ES-I3 (cell line): ENCODE data around the gene JAKMIP1.

ENCODE experiments used
- H3K36me3 ChIP-seq: 2 replicates; pipeline ENCODE4 v1.6.1; 2013; ENCODE audit warnings: mild to moderate bottlenecking, low read length, control low read depth, moderate library complexity; ENCODE audit not compliant: insufficient read depth
- H3K4me1 ChIP-seq: 2 replicates; pipeline ENCODE4 v1.6.1; 2013; ENCODE audit warnings: mild to moderate bottlenecking, control low read depth, low read length; ENCODE audit not compliant: insufficient read depth
- H3K9ac ChIP-seq: 2 replicates; pipeline ENCODE4 v1.6.1; 2013; ENCODE audit warnings: low read depth, mild to moderate bottlenecking, low read length, moderate library complexity
- H3K9me3 ChIP-seq: 2 replicates; pipeline ENCODE4 v1.6.1; 2013; ENCODE audit warnings: mild to moderate bottlenecking, low read length, moderate library complexity; ENCODE audit not compliant: control insufficient read depth, insufficient read depth

The JAKMIP1 gene

DNA sequence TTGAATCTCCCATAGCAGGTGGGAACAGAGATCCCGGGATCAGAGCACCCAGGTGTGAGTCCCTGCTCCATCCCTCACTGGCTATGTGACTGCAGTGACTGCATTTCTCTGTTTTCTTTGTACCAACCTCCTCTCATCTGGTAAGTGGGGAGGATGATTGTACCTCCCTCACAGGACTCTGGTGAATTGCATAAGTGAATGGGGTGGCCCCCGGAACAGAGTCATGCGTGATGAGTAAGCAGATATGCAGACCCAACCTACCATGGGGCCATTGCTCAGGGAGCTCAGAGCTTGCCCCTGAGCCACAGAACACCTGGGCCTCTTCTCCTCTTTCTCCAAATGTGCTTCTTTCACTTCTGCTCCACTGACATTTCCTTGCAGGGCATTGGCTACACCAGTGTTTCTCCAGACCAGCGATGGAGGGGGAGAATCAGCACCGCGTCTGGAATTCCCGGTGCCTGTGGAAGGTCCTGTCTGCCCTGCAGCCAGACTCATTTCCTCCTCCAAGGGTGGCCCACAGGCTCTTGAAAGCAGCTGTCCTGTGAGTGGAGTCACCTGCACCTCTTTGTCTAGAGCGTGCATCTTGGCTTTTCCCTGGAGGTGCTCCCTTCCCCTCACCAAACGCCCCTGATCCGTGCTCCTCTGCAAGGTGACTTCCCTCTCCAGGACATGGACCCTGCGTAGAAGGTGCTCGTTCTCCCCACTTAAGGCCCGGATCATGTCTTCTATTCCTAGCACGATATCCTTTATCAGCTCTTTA is 212.1 kb downstream of the JAKMIP1 start:
- H3K9ac ChIP-seq: no peak overlapping the region

DNA sequence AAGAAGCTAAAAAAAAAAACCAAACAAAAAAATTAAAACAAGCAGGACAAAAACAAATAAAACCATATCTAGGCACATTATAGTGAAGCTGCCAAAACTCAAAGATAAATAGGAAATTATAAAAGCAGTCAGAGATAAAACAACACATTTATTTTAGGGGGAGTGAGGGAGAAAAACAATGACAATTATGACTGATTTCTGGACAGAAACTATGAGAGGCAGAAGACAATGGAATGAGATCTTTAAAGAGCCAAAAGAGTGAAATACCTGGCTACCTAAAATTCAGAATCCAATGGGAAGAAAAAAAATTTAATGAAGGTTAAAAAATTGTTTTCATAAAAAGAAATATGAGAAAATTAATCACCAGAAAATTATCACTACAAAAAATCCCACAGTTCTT is 215.5 kb downstream of the JAKMIP1 start:
- Histone ChIP-seq H3K9ac (no peak overlapping the region), H3K9me3 (no peaks in the 10 kb centered on the region; the same call in 1 of the 2 replicates), H3K4me1 (no peaks in the 10 kb centered on the region), H3K36me3 (no peaks in the 10 kb centered on the region)

More for the DNA sequence above, 212.1 kb downstream of the JAKMIP1 start:
- Histone ChIP-seq H3K4me1 (no peaks in the 10 kb centered on the region), H3K36me3 (no peaks in the 10 kb centered on the region), H3K9me3 (no peaks in the 10 kb centered on the region; the same call in 1 of the 2 replicates)

DNA sequence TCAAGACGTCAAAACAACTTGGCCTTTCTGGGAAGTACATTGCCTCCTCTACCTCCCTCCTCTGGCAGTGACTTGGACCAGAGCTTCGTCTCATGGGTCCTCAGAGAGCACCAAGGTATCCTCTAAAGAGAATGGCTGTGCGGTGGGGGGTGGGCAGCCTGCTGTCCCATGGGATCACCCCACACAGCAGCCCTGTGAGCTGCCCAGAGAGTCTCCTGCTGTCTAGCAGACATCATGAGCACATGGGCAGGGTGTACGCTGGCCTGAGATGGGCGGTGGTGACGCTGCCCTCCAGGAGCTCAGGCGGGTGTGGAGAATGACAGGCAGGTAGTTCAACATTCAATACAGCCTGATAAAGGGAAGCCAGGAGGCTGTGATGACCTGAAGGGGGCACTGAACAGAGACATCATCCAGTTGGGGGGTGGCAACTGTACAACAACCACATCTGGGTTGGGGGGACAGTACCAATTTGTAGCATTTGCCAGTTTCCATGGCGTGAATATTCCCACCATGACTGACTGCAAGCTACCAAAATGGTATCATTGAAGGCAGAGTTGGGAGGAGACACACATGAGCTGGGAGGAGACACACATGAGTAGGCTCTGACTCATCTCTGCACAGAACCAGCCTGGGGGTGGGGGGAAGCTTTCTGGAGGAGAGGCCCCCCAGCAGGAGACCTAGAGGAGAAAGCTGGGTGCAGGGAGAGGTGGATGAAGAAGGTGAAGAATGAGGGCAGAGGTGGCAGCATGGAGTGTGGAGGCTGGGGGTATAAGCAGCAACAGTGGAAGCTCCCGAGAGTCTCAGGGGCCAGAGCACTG is 218.0 kb downstream of the JAKMIP1 start:
- Histone ChIP-seq H3K9me3 (no peaks in the 10 kb centered on the region; the same call in 1 of the 2 replicates), H3K4me1 (no peaks in the 10 kb centered on the region), H3K36me3 (no peaks in the 10 kb centered on the region), H3K9ac (no peak overlapping the region)

DNA sequence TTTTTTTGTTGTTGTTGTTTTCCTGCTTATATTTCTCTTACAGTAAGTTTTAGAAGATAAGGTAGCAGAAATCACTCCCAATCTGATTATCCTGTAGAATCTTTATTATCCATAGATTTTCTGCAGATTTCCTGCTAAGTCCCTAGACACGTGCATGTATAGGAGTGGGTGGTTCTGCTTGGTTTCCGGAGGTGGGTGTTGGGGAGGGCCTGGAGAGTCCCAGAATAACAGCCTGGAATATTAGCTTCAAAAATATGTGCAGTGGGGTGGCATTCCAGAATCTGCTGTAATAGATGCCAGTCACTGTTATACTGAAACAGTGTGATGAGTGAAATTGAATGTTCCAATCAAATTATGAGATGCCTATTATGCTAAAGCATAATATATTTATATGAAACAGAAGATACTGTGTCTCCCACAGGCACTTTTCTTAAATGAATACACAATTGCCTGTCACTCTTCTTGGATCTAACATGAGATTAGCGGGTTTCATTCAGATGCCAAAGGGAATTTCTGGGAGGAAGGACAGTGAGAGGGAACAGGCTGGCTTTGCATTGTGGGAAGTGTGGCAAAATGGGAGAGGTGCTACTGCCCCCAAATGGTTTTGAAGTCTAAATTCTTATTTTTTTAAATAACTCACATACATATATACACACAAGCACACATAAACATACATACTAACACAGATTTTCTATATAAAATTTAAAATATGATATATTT is 219.8 kb downstream of the JAKMIP1 start:
- no peaks in the 10 kb centered on the region for H3K4me1 ChIP-seq
- H3K36me3 ChIP-seq: no peaks in the 10 kb centered on the region
- H3K9ac ChIP-seq: no peak overlapping the region
- no peaks in the 10 kb centered on the region; the same call in 1 of the 2 replicates for H3K9me3 ChIP-seq

DNA sequence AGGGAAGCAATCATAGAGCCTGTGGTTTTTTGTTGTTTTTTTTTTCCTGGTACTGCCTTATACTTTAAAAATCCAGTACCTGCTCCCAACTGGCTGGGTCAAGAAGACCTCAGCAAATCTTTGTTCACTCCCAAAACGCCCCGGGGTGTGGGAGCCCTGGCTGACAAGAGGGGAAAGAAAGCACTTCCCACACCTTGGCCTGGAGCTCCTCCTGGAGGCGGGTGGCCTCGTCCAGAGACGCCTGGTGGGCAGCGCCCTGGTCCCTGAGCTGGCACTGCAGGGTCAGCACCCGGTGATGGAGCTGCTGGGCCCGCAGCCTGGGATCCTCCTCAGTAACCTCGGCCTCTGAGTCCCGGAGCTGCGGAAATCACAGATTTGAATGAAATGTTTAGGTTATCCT is 220.4 kb downstream of the JAKMIP1 start:
- Histone ChIP-seq H3K9ac (no peak overlapping the region), H3K4me1 (no peaks in the 10 kb centered on the region), H3K36me3 (no peaks in the 10 kb centered on the region), H3K9me3 (no peaks in the 10 kb centered on the region; the same call in 1 of the 2 replicates)

DNA sequence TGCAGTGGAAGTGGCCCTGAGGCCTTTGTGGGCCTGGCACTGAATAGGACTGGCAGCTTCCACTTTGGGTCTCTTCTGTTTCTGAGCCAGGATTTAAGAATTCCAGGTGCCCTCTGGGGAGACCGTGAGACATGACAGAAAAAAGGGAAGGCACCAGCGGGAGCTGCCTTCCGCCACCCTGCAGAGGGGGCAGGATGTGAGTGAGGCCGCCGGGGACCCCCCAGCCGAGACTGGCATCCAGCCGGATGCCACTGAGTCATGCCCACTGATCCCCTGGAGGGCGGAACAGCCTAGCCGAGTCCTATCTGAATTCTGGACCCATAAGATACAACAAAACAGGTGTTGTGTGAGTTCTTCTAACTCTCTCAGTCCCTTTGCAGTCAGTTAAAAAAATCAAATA is 223.4 kb downstream of the JAKMIP1 start:
- Histone ChIP-seq H3K9me3 (no peaks in the 10 kb centered on the region), H3K9ac (no peak overlapping the region), H3K36me3 (no peaks in the 10 kb centered on the region)

DNA sequence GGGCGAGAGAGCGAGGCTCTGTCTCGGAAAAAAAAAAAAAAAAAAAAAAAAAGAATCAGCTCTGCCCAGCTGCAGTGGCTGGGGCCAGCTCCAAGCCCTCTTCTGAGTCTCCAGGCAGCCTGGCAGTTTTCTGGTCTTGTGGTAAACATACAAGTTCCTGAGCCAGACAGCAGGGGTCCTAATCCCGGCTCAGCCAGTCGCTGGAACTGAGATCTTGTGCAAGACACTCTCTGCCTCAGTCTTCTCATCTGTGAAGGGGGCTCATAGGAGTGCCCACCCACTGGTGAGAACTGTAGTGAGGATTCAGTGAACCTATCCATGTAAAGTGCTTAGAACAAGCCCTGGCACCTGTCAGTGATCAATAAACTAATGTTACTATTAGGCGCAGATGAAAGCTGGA is 223.9 kb downstream of the JAKMIP1 start:
- no peak overlapping the region for H3K9ac ChIP-seq
- H3K4me1 ChIP-seq: no peaks in the 10 kb centered on the region
- no peaks in the 10 kb centered on the region for H3K9me3 ChIP-seq
- no peaks in the 10 kb centered on the region for H3K36me3 ChIP-seq

More for the DNA sequence above, 223.4 kb downstream of the JAKMIP1 start:
- no peaks in the 10 kb centered on the region for H3K4me1 ChIP-seq
